ENCODE measurements around the gene ZNF638.
"Not testable (repeated sequence)": the region's sequence is repeated elsewhere in the genome, so short reads cannot be mapped to it uniquely, and the experiment has no call there.

The ZNF638 gene

DNA sequence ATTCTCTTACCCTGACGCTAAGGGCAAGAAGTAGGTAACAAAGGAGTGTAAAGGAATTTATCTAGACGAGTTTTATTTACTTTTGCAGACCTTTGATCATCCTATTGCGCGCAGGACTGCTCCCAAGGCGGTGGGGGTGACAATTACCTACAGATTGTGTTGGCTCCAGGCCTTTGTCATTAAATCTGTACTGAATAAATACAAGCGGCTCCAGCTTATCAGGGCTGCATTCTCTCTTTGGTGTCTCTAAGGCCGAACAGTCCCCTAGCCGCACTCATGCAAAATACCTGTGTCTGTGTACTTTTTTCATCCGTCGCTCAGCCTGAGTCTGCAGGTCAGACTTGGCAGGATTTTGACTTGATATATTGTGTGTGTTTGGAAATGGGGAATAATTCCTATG is 63.9 kb downstream of the ZNF638 start:
- no peak for DNase-seq (ENCODE audit: low spot score)

GRCh38 chr2:71402427-71402826 is 70.8 kb downstream of the ZNF638 start:
- no peak for DNase-seq (ENCODE audit: low spot score)

DNA sequence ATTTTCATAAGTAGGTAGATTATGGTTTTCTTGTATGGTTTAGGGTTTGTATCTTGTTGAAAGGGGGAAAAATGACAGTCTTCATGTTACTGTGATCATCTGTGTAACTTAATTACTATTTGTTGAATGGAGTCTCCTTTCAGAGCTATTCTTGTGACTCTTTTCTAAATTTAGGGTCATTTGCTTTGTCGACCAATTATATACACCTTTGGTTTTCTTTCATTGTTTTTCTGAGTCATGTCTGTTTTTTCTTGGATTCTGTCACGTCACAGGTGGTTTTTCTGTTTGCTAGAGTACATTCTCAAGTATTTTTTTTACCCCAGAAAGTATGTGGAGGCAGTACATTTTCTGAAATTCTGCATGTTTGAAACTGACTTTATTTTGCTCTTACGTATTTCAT is 78.0 kb downstream of the ZNF638 start:
- DNase-seq (ENCODE audit: low spot score): no peak

DNA sequence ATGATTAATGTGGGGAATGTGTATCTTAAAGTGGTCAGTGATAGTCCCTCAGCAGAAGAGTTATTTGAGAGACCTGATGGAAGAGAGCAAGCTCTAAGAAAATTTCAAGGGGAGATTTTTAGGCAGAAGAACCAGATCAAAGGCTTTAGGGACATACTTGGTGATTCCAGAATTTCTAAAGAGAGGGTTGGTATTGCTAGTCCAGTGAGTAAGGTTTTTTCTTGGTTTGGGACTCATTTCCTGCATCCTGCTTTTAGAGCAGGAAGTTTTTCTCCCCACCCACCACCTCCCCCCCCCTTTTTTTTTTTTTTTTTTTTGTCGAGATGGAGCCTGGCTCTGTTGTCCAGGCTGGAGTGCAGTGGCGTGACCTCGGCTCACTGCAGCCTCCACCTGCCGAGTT is 79.1 kb downstream of the ZNF638 start:
- no peak for DNase-seq (ENCODE audit: low spot score)

DNA sequence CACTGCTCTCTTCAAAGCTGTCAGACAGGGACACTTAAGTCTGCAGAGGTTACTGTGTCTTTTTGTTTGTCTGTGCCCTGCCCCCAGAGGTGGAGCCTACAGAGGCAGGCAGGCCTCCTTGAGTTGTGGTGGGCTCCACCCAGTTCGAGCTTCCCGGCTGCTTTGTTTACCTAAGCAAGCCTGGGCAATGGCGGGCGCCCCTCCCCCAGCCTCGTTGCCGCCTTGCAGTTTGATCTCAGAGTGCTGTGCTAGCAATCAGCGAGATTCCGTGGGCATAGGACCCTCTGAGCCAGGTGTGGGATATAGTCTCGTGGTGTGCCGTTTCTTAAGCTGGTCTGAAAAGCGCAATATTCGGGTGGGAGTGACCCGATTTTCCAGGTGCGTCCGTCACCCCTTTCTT is 85.3 kb downstream of the ZNF638 start:
- not testable (repeated sequence) for DNase-seq (ENCODE audit: low spot score)

DNA sequence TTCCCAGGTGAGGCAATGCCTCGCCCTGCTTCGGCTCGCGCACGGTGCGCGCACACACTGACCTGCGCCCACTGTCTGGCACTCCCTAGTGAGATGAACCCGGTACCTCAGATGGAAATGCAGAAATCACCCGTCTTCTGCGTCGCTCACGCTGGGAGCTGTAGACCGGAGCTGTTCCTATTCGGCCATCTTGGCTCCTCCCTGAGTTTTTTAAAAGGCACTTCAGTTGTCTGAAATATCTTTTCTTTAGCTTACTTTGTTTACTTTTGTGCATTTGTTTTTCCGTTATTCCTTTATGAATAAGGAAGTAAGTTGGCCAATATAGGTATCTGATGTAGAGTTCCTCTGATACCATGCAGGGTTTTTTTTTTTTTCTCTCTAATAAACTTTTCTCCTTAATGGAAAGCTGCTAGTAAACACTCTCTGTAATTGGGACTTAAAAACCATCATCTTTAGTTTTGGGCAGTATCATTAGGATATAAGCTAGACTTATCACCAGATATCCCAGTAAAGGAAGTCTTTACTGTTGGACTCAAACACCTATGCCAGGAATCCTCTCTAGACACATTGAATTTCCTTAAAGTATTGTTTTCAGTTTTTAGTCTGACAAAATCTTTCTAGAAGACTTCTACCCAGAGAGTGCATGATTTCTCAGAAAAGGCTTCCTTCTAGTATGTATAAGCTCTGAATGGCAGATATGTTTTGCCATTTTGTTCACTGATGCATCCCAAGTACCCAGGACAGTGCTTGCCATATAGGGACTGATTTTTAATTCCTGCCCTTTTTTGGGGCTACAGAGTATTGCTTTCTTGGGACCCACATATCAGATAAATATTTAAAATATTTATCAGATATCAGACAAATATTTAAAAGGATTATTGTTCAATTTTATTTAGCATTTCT is 86.0 kb downstream of the ZNF638 start:
- no peak for DNase-seq (ENCODE audit: low spot score)

DNA sequence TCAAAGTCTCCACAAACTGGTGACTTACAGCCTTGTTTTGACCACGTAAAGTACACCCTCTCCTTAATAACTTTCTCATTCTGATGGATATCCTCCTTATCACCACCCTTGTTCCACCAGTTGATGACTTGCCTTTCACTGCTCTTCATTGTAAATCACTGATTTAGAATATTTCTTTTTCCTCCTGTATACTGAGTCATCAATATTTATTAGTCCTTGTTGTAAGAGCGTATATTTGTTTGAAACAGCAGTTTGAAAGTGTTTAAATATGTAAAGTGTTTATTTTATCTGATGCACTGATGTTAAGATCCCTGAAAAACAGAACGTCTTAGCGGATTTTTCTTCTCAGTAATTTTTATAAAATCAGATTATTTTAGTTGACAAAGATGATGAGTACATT is 87.6 kb downstream of the ZNF638 start:
- DNase-seq (ENCODE audit: low spot score): no peak

DNA sequence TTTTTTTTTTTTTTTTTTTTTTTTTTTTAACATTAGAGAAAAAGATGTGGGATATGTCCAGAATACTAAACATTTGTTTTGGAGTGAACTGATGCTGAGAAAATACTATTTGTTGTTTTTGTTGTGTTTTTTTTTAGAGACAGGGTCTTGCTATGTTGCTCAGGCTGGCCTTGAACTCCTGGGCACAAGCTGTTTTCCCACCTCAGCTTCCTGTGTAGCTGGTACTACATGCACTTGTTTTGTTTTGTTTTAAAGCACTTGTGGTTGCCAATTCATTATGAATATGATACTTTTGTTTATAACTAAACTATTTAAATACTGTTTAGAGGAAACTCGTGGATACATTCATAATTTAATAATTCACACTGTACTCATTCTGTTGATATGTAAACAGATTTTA is 88.4 kb downstream of the ZNF638 start:
- DNase-seq (ENCODE audit: low spot score): no peak

- no peak for DNase-seq (ENCODE audit: low spot score)
These were observed 91.2 kb downstream of the ZNF638 start for GRCh38 chr2:71422786-71423185.

DNA sequence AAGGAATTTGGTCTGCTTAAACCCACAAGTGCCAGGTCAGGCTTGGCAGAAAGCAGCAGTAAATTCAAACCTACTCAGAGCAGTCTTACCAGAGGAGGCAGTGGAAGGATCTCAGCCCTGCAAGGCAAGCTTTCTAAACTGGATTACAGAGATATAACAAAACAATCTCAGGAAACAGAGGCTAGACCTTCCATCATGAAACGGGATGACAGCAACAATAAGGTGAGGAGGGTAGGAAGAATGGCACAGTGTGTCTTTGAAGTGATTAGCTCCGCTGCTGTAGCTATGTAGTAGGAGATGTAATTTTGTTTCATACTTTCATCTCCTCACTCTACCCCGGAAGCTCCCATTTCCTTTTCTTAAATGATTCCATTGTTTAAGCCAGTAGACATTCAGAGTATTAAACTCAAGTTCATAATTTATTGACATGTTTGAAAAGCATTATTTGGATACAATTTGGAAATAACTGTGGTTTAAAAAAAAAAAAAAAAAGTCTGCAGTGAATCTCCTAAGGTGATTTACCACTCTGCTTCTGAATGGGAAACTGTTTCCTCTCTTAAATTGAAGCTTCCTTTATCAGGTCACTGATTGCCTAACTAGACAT is 92.3 kb downstream of the ZNF638 start:
- no peak for DNase-seq (ENCODE audit: low spot score)

- no peak for DNase-seq (ENCODE audit: low spot score)
These were observed 95.1 kb downstream of the ZNF638 start for GRCh38 chr2:71426721-71427120.

GRCh38 chr2:71428472-71429383 is 97.1 kb downstream of the ZNF638 start:
- DNase-seq (ENCODE audit: low spot score): no peak

DNA sequence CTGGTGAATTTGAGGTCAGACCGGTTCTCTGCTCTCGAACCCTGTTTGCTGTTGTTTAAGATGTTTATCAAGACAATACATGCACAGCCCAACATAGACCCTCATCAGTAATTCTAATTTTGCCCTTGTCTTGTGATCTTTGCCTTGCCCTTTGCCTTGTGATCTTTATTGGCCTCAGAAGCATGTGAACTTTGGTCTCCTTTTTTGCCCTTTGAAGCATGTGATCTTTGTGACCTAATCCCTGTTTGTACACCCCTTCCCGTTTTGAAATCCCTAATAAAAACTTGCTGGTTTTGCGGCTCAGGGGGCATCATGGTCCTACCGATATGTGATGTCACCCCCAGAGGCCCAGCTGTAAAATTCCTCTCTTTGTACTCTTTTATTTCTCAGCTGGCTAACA is 113.6 kb downstream of the ZNF638 start:
- not testable (repeated sequence) for DNase-seq (ENCODE audit: low spot score)

- DNase-seq (ENCODE audit: low spot score): no peak
These were observed 114.9 kb downstream of the ZNF638 start for GRCh38 chr2:71446505-71446904.

DNA sequence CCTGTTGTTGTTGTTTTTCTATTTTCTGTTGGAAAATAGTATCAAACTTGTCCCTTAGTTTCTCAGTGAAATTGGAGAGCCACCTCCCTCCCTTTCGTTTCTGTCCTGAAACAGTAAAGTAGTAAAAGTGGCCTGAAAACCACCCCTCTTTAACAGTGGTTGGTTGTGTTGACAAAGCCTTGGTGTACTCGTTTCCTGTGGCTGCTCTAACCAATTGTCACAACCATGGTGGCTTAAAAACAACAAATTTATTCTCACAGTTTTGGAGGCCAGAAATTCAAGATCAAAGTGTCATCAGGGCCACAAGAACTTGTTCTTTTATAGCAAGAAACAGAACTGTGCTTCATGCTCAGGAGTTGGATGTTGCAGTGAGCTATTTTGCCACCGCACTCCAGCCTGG is 117.8 kb downstream of the ZNF638 start:
- no peak for DNase-seq (ENCODE audit: low spot score)

GRCh38 chr2:71451705-71452104 is 120.1 kb downstream of the ZNF638 start:
- no peak for DNase-seq (ENCODE audit: low spot score)

- DNase-seq (ENCODE audit: low spot score): no peak
These were observed 121.0 kb downstream of the ZNF638 start for GRCh38 chr2:71452565-71452964.

- DNase-seq (ENCODE audit: low spot score): no peak
These were observed 122.0 kb downstream of the ZNF638 start, which contains the start of gene DYSF for GRCh38 chr2:71453404-71454220. DYSF (plus strand) TSS chr2:71453561.

- DNase-seq (ENCODE audit: low spot score): no peak
These were observed 122.8 kb downstream of the ZNF638 start for GRCh38 chr2:71454221-71455010.

DNA sequence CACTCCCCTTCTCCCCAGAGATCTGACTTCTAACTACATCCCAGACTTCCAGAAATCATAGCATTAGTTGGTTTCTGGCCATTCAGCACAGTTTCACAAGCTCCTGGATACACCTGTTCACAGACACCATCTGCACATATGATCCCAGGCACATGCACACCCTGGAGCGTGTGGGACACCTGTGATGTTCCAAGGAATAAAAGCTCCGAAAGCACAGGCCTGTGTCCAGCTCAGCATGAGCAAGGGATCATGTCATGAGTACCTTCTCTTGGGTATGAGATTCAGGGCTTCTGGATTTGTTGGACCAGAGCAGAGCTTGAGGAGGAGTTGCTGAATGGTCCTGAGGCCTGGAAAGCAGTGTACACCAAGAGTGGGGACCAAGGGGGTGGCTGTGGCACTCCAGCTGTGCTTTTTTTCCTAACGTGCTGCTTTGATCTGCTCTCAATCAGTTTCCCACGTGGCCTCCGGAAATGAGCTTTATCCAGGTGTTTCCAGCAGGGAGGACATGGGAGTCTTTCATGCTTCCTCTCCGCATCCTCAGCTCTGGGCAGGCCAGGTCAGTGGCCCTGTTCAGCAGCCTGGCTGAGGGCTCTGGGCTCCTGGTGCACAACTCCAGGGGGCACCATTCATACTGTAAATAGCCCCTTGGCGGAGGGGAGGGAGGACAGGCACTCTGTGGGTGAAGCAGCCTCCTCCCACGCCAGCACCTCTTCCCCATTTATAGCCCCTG is 123.6 kb downstream of the ZNF638 start:
- no peak for DNase-seq (ENCODE audit: low spot score)
